Vagina (tissue), 2 donors: ENCODE data around the gene NPY4R.
"Not testable (repeated sequence)": the region's sequence is repeated elsewhere in the genome, so short reads cannot be mapped to it uniquely, and the experiment has no call there.

Experiments used
- CTCF ChIP-seq, 3 experiments: fragments of 450-650 bp in 2 of 3; fragments of 200-600 bp in 1 of 3; sonication (generic) in 1 of 3; IDR thresholded peaks; one replicate each; pipeline ENCODE4 v1.5.1; 2017 to 2019; ENCODE audit warnings: antibody characterized with exemption in 3 of 3, mild to moderate bottlenecking in 2 of 3, moderate library complexity in 2 of 3
- POLR2A ChIP-seq, 2 donors: fragments of 450-650 bp; IDR thresholded peaks; one replicate each; pipeline ENCODE4 v1.6.1; 2017; ENCODE audit warnings: antibody characterized with exemption in 2 of 2, mild to moderate bottlenecking in 2 of 2, moderate library complexity in 2 of 2
- POLR2AphosphoS5 ChIP-seq, 2 donors: sonication (generic); formaldehyde crosslinking; IDR thresholded peaks; one replicate each; pipeline ENCODE4 v1.9.0; 2017; ENCODE audit warnings: antibody characterized with exemption in 2 of 2, mild to moderate bottlenecking in 2 of 2, low read depth in 1 of 2; ENCODE audit not compliant: insufficient read depth in 1 of 2

- not testable (repeated sequence) for TF ChIP-seq POLR2AphosphoS5 (IDR thresholded peaks at IDR 0.05; ENCODE audit: insufficient read depth in 1 of 2, low read depth in 1 of 2); CTCF (IDR thresholded peaks at IDR 0.05); POLR2A (IDR thresholded peaks at IDR 0.05)
Observed at GRCh38 chr10:46486459-46486858, 20.7 kb upstream of the NPY4R start.
